Measurements from ENCODE around the gene POLR3G.

POLR3G gene

GRCh38 chr5:90533794-90534193 is 59.1 kb downstream of the POLR3G start:
- DNase-seq (ENCODE audit: low read depth) = no peak
- no peak for TF ChIP-seq CTCF (IDR thresholded peaks at IDR 0.05; ENCODE audit: insufficient read depth, low read depth, low read length, missing control alignments)
- H3K4me3 ChIP-seq (ENCODE audit: low read depth, low read length) = no peak overlapping the region

GRCh38 chr5:90534922-90535321 is 60.3 kb downstream of the POLR3G start:
- no peak for TF ChIP-seq CTCF (IDR thresholded peaks at IDR 0.05; ENCODE audit: insufficient read depth, low read depth, low read length, missing control alignments)
- H3K4me3 ChIP-seq (ENCODE audit: low read depth, low read length) = no peak overlapping the region
- DNase-seq (ENCODE audit: low read depth) = no peak

- no peak overlapping the region for H3K4me3 ChIP-seq (ENCODE audit: low read depth, low read length)
- no peak for DNase-seq (ENCODE audit: low read depth)
- no peak for TF ChIP-seq CTCF (IDR thresholded peaks at IDR 0.05; ENCODE audit: insufficient read depth, low read depth, low read length, missing control alignments)
Measured at GRCh38 chr5:90542827-90543519, 68.3 kb downstream of the POLR3G start.

- H3K4me3 ChIP-seq (ENCODE audit: low read depth, low read length) = no peak overlapping the region
- TF ChIP-seq CTCF (IDR thresholded peaks at IDR 0.05; ENCODE audit: insufficient read depth, low read depth, low read length, missing control alignments) = no peak
- DNase-seq (ENCODE audit: low read depth) = no peak
Measured at GRCh38 chr5:90545511-90545910, 70.8 kb downstream of the POLR3G start.

- no peak overlapping the region for H3K4me3 ChIP-seq (ENCODE audit: low read depth, low read length)
- DNase-seq (ENCODE audit: low read depth) = no peak
- no peak for TF ChIP-seq CTCF (IDR thresholded peaks at IDR 0.05; ENCODE audit: insufficient read depth, low read depth, low read length, missing control alignments)
Measured at GRCh38 chr5:90546216-90546837, 71.7 kb downstream of the POLR3G start.

- H3K4me3 ChIP-seq (ENCODE audit: low read depth, low read length) = no peak overlapping the region
- no peak for DNase-seq (ENCODE audit: low read depth)
- no peak for TF ChIP-seq CTCF (IDR thresholded peaks at IDR 0.05; ENCODE audit: insufficient read depth, low read depth, low read length, missing control alignments)
Measured at GRCh38 chr5:90547072-90547536, 72.4 kb downstream of the POLR3G start.

Measured in GM12865 (cell line).